Uterus (tissue), 4 donors: ENCODE measurements around the gene PKP4. TPM values are rescaled to one million over a fixed set of nuclear protein-coding genes. Genes with fewer than 3 reads are reported as not detected.
A peak's percentile ranks its signal among the peaks of the same experiment; 100 is the strongest.

Experiments
- DNase-seq, 2 donors: peaks; one replicate each; pipeline ENCODE4 v3.0.0-alpha.2; 2019 to 2020
- H3K27ac ChIP-seq, 2 donors: fragments of 200-600 bp; sonication (generic); 1 replicate in 1 of 2; 2 replicates in 1 of 2; pipeline ENCODE4 v1.5.1; 2016 to 2018
- H3K27me3 ChIP-seq, 2 donors: fragments of 200-600 bp; sonication (generic); one replicate each; pipeline ENCODE4 v1.5.1; 2018 to 2019; ENCODE audit warnings: control low read depth in 1 of 2
- H3K36me3 ChIP-seq, 2 donors: fragments of 200-600 bp; sonication (generic); one replicate each; pipeline ENCODE4 v1.5.1; 2019; ENCODE audit warnings: control low read depth in 1 of 2
- H3K4me1 ChIP-seq, 2 donors: fragments of 200-600 bp; sonication (generic); one replicate each; pipeline ENCODE4 v1.5.1; 2018 to 2019; ENCODE audit warnings: control low read depth in 1 of 2
- H3K4me3 ChIP-seq, 2 donors: fragments of 200-600 bp; sonication (generic); 1 replicate in 1 of 2; 2 replicates in 1 of 2; pipeline ENCODE4 v1.5.1; 2018 to 2019; ENCODE audit warnings: mild to moderate bottlenecking in 1 of 2
- H3K9me3 ChIP-seq, 2 donors: fragments of 200-600 bp; sonication (generic); one replicate each; pipeline ENCODE4 v1.5.1; 2019; ENCODE audit warnings: control low read depth in 1 of 2
- POLR2A ChIP-seq, 2 donors: fragments of 450-650 bp; IDR thresholded peaks; one replicate each; pipeline ENCODE4 v1.6.1; 2016; ENCODE audit warnings: antibody characterized with exemption in 2 of 2, mild to moderate bottlenecking in 1 of 2, moderate library complexity in 1 of 2
- intact Hi-C: fragments of 100-400 bp; cut with DNase I; formaldehyde crosslinking; loops from one replicate; pipeline ENCODE4 v1.15.1; 2023; ENCODE audit warnings: low total_unique reads
- total RNA-seq, 4 donors: library from RNA; depleted of rRNA in 3 of 4; stranded (reverse); fragments of >200 nt in 3 of 4; gene quantifications; one replicate each; pipeline versions ENCODE4 v1.1.0 to v1.2.4, GENCODE V29; 2014 to 2023
- TF ChIP-seq, protein P1 (sequence below), 4 experiments: fragments of 200-600 bp in 2 of 4; fragments of 450-650 bp in 2 of 4; sonication (generic) in 2 of 4; IDR thresholded peaks; one replicate each; pipeline ENCODE4 v1.5.1; 2016 to 2019; ENCODE audit warnings: antibody characterized with exemption in 4 of 4, mild to moderate bottlenecking in 2 of 4, moderate library complexity in 1 of 4
- donor health status: DM: yes; HTN: yes; CAD: no.

PKP4 gene
- total RNA-seq, 4 donors from 2014 or later = 35.6 to 122 (median 60.6) TPM

DNA sequence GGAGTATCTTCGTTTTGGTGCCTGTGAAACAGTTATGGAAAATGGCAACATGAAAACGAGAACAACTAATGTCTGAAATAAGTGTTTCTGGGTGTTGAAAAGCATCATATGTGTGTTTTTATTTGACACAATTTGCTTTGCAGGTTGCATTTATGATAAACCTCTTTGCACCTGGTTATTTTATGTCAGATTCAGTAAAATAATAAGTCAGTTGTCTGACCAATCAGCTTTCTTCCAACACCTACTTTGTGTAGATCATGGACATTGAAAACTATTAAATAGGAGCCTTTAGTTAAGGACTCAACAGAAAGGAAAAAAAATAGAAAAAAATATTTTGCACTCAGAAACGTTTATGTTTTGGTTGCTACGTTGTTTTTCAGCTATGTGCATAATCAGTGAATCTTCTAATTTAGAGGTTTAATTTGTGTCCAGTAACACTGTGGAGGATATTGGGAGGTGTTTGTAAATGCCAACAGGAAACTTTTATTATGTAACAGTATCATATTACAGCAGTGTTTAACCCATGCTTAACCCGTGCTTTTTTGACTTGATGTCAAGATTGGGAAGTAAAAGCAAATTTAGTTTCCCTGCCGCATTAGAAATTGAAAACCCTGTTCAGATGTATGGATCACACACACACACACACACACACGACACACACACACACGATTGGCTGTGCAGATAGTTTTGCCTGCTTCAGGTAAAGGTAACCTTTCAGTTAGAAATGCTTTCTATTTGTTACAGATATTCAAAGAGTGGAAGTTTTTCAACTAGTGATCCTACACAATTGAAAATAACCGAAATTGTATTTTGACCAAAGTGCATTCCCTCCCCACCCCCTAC is 2.6 kb downstream of the PKP4 start:
- Histone ChIP-seq H3K27ac (peak overlapping the region in 1 of 2 donors; percentile 90), H3K9me3 (no peaks in the 10 kb centered on the region), H3K36me3 (no peaks in the 10 kb centered on the region), H3K4me1 (no peaks in the 10 kb centered on the region), H3K27me3 (no peaks in the 10 kb centered on the region), H3K4me3 (peak overlapping the region; percentile 8 to 89)
- intact Hi-C loops = no loop called here
- no peak for TF ChIP-seq POLR2A (IDR thresholded peaks at IDR 0.05)
- TF ChIP-seq, protein P1, sequence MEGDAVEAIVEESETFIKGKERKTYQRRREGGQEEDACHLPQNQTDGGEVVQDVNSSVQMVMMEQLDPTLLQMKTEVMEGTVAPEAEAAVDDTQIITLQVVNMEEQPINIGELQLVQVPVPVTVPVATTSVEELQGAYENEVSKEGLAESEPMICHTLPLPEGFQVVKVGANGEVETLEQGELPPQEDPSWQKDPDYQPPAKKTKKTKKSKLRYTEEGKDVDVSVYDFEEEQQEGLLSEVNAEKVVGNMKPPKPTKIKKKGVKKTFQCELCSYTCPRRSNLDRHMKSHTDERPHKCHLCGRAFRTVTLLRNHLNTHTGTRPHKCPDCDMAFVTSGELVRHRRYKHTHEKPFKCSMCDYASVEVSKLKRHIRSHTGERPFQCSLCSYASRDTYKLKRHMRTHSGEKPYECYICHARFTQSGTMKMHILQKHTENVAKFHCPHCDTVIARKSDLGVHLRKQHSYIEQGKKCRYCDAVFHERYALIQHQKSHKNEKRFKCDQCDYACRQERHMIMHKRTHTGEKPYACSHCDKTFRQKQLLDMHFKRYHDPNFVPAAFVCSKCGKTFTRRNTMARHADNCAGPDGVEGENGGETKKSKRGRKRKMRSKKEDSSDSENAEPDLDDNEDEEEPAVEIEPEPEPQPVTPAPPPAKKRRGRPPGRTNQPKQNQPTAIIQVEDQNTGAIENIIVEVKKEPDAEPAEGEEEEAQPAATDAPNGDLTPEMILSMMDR (IDR thresholded peaks at IDR 0.05) = no peak
- no peak for DNase-seq

DNA sequence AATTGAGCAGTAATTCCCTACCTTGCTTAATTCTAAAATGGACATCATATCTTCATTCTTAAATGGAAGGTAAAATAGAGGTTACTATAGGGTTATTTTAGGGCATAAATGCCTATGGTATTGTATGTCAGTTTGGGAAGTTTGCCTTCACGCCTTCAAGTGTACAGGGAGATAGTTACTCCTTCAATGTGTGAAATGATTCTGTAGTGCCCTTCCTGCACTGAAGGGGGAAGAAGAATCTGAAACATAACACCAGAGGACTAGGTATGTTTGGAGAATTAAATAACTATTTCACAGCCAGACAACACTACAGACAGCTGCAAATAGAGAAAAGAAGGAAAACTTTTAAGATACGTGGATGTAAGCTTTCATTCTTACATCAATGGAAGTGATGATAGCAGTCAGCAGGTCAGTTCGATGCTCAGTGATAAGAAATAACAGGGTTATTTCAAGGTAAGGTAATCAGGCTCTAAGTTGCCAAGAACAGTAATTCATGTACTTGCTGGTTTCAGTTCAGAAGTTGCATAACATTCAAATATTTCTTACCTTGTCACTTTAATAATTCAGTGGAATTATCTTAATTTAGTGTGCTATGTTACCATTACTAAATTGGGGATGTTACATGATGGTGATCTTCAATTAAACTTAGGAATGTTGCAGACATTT is 4.0 kb downstream of the PKP4 start:
- Histone ChIP-seq H3K27ac (no peak overlapping the region), H3K4me1 (no peaks in the 10 kb centered on the region), H3K36me3 (no peaks in the 10 kb centered on the region), H3K4me3 (no peak overlapping the region), H3K27me3 (no peaks in the 10 kb centered on the region), H3K9me3 (no peaks in the 10 kb centered on the region)
- DNase-seq = no peak
- intact Hi-C loops = no loop called here
- no peak for TF ChIP-seq POLR2A (IDR thresholded peaks at IDR 0.05)
- TF ChIP-seq, protein P1 (IDR thresholded peaks at IDR 0.05) = peak in 1 of 4 experiments; percentile 18

DNA sequence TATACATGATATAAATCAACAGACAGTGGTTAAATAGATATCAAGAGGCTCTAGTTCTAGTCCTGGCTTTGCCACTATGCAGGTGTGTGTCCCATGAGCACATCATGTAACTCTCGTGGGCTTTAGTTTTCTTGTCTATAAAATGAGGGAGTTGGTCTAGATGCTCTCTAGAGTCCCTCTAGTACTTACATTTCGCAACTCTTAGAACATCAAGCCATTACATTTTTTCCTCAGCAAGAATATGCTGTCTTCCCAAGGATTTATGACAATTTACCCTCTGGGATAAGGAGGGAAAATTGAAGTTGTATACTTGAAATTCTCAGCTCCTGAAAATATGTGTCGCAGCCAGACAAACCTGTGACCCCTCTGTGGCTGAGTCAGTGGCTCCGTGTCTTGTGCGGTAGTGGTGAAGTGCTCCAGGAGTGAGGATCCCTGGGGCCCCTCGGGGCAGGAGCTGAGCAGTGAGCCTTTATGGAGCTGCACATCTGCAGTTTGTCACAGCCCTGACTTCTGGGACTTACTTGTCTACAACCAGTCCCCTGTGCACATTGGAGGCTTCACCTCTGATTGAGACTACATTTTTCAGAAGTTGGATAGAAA is 6.8 kb downstream of the PKP4 start:
- H3K4me3 ChIP-seq = no peak overlapping the region
- H3K27ac ChIP-seq = no peak overlapping the region
- DNase-seq = no peak
- H3K36me3 ChIP-seq = no peaks in the 10 kb centered on the region
- H3K27me3 ChIP-seq = no peaks in the 10 kb centered on the region
- TF ChIP-seq, protein P1 (IDR thresholded peaks at IDR 0.05) = no peak
- TF ChIP-seq POLR2A (IDR thresholded peaks at IDR 0.05) = no peak
- intact Hi-C loops = no loop called here
- no peaks in the 10 kb centered on the region for H3K4me1 ChIP-seq
- no peaks in the 10 kb centered on the region for H3K9me3 ChIP-seq

DNA sequence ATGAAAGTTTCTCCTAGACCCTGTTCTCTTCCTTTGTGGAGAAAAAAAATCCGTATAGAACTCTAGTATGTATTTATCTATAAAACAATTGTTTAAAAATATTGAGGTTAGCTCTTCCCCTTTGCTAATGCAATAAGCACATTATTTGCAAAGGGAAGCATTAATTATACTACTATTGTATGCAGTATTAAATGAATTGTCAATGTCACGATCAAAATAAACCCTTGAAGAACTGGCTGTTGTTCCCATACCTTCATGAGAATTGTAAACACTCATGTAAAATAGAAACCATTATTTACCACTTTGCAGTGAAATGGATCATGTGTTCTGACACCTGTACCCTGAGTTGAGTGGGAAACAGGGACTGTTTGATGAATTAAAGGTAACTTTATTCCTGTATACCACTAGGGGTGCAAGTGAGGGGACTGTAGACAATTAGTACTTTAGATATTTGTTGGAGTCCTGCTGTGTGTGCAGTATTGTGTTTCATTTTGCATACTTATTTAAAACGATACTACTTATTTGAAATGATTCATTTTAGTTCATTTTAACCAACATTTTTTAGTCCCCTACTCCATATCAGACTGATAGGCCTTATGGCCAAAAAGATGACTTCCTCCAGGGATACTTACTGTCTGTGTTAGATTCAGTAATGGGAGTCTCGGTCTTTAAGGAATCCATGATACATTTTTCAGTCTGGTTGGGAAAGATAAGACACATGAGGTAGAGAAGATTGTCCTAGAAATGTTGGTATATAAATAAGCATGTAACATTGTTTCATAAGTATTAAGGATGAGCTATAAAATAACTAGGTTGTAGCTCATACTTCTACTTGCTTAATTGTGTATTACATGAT is 7.9 kb downstream of the PKP4 start:
- Histone ChIP-seq H3K27ac (no peak overlapping the region), H3K4me3 (no peak overlapping the region), H3K36me3 (no peaks in the 10 kb centered on the region), H3K4me1 (no peaks in the 10 kb centered on the region), H3K9me3 (no peaks in the 10 kb centered on the region), H3K27me3 (no peaks in the 10 kb centered on the region)
- TF ChIP-seq, protein P1 (IDR thresholded peaks at IDR 0.05) = peak in 2 of 4 experiments; percentile 5 to 27
- no peak for TF ChIP-seq POLR2A (IDR thresholded peaks at IDR 0.05)
- no peak for DNase-seq
- intact Hi-C loops = no loop called here
